Stimulated activated CD8-positive, alpha-beta memory T cell treated with anti-CD3 and anti-CD28 coated beads, Interleukin-12 subunit alpha, Interleukin-12 subunit beta, amount 100 ng/mL, for 1 hour (primary cell): ENCODE measurements around the gene KRT36.

ENCODE experiments used
- DNase-seq: peaks from one replicate; pipeline ENCODE4 v3.0.0-alpha.2; 2020; ENCODE audit warnings: low read depth

Gene KRT36

DNA sequence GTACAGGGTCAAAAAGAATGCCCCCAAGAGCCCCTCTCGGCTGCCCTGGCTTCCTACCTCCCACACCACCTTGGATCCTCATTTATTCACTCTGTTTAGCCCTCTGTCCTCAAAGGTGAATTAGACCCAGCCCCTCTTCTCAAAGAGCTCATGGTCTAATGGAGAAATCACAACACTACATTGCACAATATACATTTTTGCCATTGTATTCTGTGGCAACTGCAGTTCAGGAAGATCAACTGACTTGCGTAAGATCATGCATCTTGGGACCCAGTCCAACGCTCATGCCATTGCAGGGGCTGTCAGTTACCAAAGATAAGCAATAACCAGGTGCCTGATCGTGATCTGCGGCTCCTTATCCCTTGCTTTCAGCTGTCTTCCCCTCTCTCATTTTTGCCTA is 50.3 kb downstream of the KRT36 start:
- no peak for DNase-seq

- DNase-seq = no peak
Measured at GRCh38 chr17:41437769-41438168, 51.9 kb downstream of the KRT36 start.

GRCh38 chr17:41437254-41437653 is 52.5 kb downstream of the KRT36 start:
- no peak for DNase-seq
